Measurements from ENCODE around the gene TOMM40.
"Not testable (repeated sequence)": the region's sequence is repeated elsewhere in the genome, so short reads cannot be mapped to it uniquely, and the experiment has no call there.

DNA sequence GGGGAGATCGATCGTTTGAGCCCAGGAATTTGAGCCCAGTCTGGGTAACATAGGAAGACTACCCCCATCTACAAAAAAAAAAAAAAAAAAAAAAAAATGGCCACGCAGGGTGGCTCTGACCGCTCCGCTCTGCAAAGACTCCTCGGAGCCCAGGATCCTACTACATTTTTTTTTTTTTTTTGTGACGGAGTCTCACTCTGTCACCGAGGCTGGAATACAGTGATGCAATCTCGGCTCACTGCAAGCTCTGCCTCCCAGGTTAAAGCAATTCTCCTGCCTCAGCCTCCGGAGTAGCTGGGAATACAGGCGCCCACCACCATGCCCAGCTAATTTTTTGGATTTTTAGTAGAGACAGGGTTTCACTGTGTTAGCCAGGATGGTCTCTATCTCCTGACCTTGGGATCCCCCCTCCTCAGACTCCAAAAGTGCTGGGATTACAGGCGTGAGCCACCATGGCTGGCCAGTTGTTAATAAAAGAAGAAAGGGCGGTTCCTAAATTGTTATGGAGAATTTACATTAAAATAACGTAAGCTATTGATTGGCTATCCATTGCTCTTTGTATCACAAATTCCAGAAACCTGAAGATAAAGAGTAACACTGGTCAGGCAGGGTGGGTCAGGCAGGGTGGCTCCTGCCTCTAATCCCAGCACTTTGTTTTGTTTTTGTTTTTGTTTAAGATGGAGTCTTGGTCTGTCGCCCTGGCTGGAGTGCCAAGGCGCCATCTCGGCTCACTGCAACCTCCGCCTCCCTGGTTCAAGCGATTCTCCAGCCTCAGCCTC lies 8.2 kb upstream of the TOMM40 start:
- TF ChIP-seq, protein P1, sequence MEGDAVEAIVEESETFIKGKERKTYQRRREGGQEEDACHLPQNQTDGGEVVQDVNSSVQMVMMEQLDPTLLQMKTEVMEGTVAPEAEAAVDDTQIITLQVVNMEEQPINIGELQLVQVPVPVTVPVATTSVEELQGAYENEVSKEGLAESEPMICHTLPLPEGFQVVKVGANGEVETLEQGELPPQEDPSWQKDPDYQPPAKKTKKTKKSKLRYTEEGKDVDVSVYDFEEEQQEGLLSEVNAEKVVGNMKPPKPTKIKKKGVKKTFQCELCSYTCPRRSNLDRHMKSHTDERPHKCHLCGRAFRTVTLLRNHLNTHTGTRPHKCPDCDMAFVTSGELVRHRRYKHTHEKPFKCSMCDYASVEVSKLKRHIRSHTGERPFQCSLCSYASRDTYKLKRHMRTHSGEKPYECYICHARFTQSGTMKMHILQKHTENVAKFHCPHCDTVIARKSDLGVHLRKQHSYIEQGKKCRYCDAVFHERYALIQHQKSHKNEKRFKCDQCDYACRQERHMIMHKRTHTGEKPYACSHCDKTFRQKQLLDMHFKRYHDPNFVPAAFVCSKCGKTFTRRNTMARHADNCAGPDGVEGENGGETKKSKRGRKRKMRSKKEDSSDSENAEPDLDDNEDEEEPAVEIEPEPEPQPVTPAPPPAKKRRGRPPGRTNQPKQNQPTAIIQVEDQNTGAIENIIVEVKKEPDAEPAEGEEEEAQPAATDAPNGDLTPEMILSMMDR (IDR thresholded peaks at IDR 0.05), result not testable (repeated sequence)
- TF ChIP-seq ZFX (IDR thresholded peaks at IDR 0.05; ENCODE audit: borderline replicate concordance), result not testable (repeated sequence)

Measured in 22Rv1 (cell line).